Measurements from ENCODE around the gene NIM1K.
"Not testable (repeated sequence)": the region's sequence is repeated elsewhere in the genome, so short reads cannot be mapped to it uniquely, and the experiment has no call there.

Gene NIM1K

DNA sequence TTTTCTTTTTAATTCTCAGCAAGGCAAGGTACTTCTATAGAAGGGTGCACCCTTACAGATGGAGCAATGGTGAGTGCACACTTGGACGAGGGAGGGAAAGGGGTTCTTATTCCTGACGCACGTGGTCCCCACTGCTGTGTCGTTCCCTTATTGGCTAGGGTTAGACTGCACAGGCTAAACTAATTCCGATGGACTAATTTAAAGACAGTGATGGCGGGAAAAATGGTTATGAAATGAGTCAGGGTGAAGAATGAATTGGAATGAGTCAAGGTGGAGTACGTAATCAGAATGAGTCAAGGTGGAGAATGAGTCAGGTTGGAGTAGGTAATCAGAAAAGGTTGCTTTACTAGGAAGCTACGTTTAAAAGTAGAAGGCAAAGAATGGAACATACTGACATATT, 123.2 kb downstream of the NIM1K start:
- Mint-ChIP-seq H3K36me3 (ENCODE audit: insufficient read depth) (peaks cover 14% of the 10 kb centered on the region), H3K4me1 (peaks cover 23% of the 10 kb centered on the region), H3K27me3 (peaks cover 9% of the 10 kb centered on the region), H3K9me3 (no peaks in the 10 kb centered on the region), H3K4me3 (no peak overlapping the region), H3K27ac (ENCODE audit: low read depth) (no peak overlapping the region)
- ATAC-seq (replicated peaks; ENCODE audit: extremely low read depth, poor library complexity, severe bottlenecking) (no peak), DNase-seq (ENCODE audit: low spot score in 2 of 2) (no peak)

DNA sequence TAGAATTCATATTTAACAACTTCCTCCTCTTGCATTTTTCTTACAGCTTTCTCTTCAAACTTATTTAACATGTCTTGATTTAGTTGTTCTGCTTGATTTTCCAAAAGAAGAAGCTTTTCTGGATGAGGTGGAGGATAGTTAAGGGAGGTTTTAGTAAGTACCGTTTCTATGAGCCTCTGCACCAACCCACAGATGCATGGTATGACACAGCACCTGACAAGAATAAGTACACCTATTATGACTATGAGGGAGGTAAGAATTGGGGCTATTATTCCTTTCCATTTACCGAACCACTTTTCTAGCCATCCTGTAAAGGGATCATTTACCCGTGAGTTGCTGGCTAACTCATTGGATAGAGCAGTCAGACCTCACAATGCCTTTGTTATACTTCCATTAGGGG, 123.7 kb downstream of the NIM1K start:
- Mint-ChIP-seq H3K36me3 (ENCODE audit: insufficient read depth) (peaks cover 14% of the 10 kb centered on the region), H3K27me3 (peaks cover 9% of the 10 kb centered on the region), H3K27ac (ENCODE audit: low read depth) (no peak overlapping the region), H3K9me3 (no peaks in the 10 kb centered on the region), H3K4me3 (no peak overlapping the region), H3K4me1 (peaks cover 23% of the 10 kb centered on the region)
- ATAC-seq (replicated peaks; ENCODE audit: extremely low read depth, poor library complexity, severe bottlenecking) (no peak), DNase-seq (ENCODE audit: low spot score in 2 of 2) (no peak)

DNA sequence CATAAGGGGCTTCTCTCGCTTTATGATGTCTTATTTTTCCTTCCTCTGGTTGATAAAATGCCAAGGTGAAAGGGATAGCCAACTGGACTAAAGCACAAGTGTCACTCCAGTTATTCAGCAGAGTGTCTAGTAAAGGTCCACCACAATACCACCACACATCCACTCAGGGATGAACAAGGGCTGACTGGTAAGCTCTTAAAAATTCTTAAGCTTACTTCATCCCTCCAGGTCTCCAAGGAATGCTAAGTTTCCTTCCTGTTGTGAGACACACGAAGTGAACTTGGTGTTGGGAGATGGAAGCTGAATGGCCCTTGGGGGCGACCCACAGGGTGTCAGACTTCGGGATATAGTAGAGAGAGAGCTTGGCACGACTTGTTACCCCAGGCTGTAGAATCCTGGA, 124.4 kb downstream of the NIM1K start:
- H3K36me3 Mint-ChIP-seq (ENCODE audit: insufficient read depth) = peaks cover 14% of the 10 kb centered on the region
- ATAC-seq (replicated peaks; ENCODE audit: extremely low read depth, poor library complexity, severe bottlenecking) (no peak), DNase-seq (ENCODE audit: low spot score in 2 of 2) (no peak)
- H3K9me3 Mint-ChIP-seq = no peaks in the 10 kb centered on the region
- peaks cover 23% of the 10 kb centered on the region for H3K4me1 Mint-ChIP-seq
- no peak overlapping the region for H3K4me3 Mint-ChIP-seq
- H3K27ac Mint-ChIP-seq (ENCODE audit: low read depth) = no peak overlapping the region
- H3K27me3 Mint-ChIP-seq = peaks cover 9% of the 10 kb centered on the region

DNA sequence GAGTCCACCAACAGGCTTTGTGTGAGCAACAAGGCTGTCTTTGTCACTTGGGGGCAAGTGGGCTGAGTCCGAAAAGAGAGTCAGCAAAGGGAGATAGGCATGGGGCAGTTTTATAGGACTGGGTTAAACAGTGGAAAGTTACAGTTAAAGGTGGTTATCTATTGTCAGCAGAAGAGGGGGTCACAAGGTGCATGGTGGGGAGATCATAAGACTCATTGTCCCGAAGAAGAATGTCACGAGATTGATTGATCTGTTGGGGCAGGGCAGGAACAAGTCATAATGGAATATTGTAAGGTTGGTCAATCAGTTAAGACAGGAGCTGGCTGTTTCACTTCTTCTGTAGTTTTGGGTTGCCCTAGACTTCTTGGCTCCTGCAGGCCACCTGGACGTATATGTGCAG, 128.8 kb downstream of the NIM1K start:
- H3K9me3 Mint-ChIP-seq = no peaks in the 10 kb centered on the region
- no peak overlapping the region for H3K4me3 Mint-ChIP-seq
- ATAC-seq (replicated peaks; ENCODE audit: extremely low read depth, poor library complexity, severe bottlenecking) = no peak

DNA sequence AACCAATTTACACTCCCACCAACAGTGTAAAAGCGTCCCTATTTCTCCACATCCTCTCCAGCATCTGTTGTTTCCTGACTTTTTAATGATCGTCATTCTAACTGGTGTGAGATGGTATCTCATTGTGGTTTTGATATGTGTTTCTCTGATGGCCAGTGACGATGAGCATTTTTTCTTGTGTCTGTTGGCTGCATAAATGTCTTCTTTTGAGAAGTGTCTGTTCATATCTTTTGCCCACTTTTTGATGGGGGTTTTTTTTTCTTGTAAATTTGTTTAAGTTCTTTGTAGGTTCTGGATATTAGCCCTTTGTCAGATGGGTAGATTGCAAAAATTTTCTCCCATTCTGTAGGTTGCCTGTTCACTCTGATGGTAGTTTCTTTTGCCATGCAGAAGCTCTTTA, 131.5 kb downstream of the NIM1K start:
- not testable (repeated sequence) for H3K27me3 Mint-ChIP-seq; H3K27ac Mint-ChIP-seq (ENCODE audit: low read depth)

More for the DNA sequence above, 128.8 kb downstream of the NIM1K start:
- Mint-ChIP-seq H3K4me1 (no peaks in the 10 kb centered on the region), H3K36me3 (ENCODE audit: insufficient read depth) (no peaks in the 10 kb centered on the region), H3K27me3 (peaks cover 3% of the 10 kb centered on the region), H3K27ac (ENCODE audit: low read depth) (no peak overlapping the region)
- no peak for DNase-seq (ENCODE audit: low spot score in 2 of 2)

DNA sequence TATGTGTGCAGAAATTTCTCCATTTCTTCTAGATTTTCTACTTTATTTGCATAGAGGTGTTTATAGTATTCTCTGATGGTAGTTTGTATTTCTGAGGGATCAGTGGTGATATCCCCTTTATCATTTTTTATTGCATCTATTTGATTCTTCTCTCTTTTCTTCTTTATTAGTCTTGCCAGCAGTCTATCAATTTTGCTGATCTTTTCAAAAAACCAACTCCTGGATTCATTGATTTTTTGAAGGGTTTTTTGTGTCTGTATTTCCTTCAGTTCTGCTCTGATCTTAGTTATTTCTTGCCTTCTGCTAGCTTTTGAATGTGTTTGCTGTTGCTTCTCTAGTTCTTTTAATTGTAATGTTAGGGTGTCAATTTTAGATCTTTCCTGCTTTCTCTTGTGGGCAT, 133.6 kb downstream of the NIM1K start:
- H3K27ac Mint-ChIP-seq (ENCODE audit: low read depth); ATAC-seq (replicated peaks; ENCODE audit: extremely low read depth, poor library complexity, severe bottlenecking); H3K4me3 Mint-ChIP-seq; H3K4me1 Mint-ChIP-seq; DNase-seq (ENCODE audit: low spot score in 2 of 2); H3K27me3 Mint-ChIP-seq; H3K9me3 Mint-ChIP-seq; H3K36me3 Mint-ChIP-seq (ENCODE audit: insufficient read depth): not testable (repeated sequence)

More for the DNA sequence above, 131.5 kb downstream of the NIM1K start:
- not testable (repeated sequence) for DNase-seq (ENCODE audit: low spot score in 2 of 2); ATAC-seq (replicated peaks; ENCODE audit: extremely low read depth, poor library complexity, severe bottlenecking); H3K36me3 Mint-ChIP-seq (ENCODE audit: insufficient read depth); H3K9me3 Mint-ChIP-seq; H3K4me1 Mint-ChIP-seq; H3K4me3 Mint-ChIP-seq

All from central memory CD8-positive, alpha-beta T cell (primary cell).